A549 (cell line): ENCODE data around the gene ODAD3. TPM values are rescaled to one million over a fixed set of nuclear protein-coding genes. Genes with fewer than 3 reads are reported as not detected.

Experiments
- ATAC-seq, 2 experiments: fragments of 200-7000 bp in 1 of 2; fragments of >200 bp in 1 of 2; cut with Nextera tagmentation in 1 of 2; cut with Tn5 transposase in 1 of 2; 3 replicates each; pipeline versions ENCODE4 v1.8.0 to v1.9.1; 2018 to 2020; ENCODE audit warnings: mild to moderate bottlenecking in 1 of 2, moderate library complexity in 1 of 2
- CTCF ChIA-PET: fragments of 300-600 bp; sonication (Branson Sonifier 250); formaldehyde crosslinking; extraction: SDS; loops from one replicate; lab custom pipeline; 2021; ENCODE audit warnings: antibody characterized with exemption, inconsistent platforms; lab: Yijun Ruan, JAX
- POLR2A ChIA-PET: fragments of 350-600 bp; formaldehyde crosslinking; extraction: SDS; loops from one replicate; lab custom pipeline; 2021; ENCODE audit warnings: antibody characterized with exemption, inconsistent platforms; lab: Yijun Ruan, JAX
- DNase-seq, 2 experiments: peaks; one replicate each; pipeline versions ENCODE4 v3.0.0 to v3.0.0-alpha.2; 2011 to 2016; ENCODE audit warnings: low read depth in 1 of 2, low spot score in 1 of 2
- FAIRE-seq: peaks from 2 replicates; lab custom pipeline; 2011; peaks lifted over from hg19 to GRCh38; lab: Jason Lieb, UNC
- H3K27ac ChIP-seq, 2 experiments: fragments of >200 bp; sonication (Bioruptor Twin); formaldehyde crosslinking; 3 replicates each; pipeline ENCODE4 v1.5.1; 2016 to 2017
- H3K4me1 ChIP-seq: fragments of >200 bp; sonication (Bioruptor Twin); formaldehyde crosslinking; 3 replicates; pipeline ENCODE4 v1.6.1; 2016
- H3K4me2 ChIP-seq: fragments of >200 bp; sonication (Bioruptor Twin); formaldehyde crosslinking; 3 replicates; pipeline ENCODE4 v1.6.1; 2016
- H3K4me3 ChIP-seq: fragments of >200 bp; sonication (Bioruptor Twin); formaldehyde crosslinking; 3 replicates; pipeline ENCODE4 v1.5.1; 2016
- H3K9me3 ChIP-seq: fragments of >200 bp; sonication (Bioruptor Twin); formaldehyde crosslinking; 3 replicates; pipeline ENCODE4 v1.6.1; 2016
- ATOH8 ChIP-seq: fragments of 250-450 bp; sonication (Bioruptor Pico); IDR thresholded peaks from 2 replicates; pipeline ENCODE4 v1.5.0; 2020; ENCODE audit warnings: low read depth, mild to moderate bottlenecking, moderate library complexity
- BCL3 ChIP-seq: fragments of >200 bp; sonication (Bioruptor Twin); formaldehyde crosslinking; IDR thresholded peaks from 3 replicates; pipeline ENCODE4 v1.6.1; 2016
- BHLHE40 ChIP-seq: IDR thresholded peaks from 2 replicates; pipeline ENCODE4 v1.6.1; 2012; ENCODE audit warnings: low read depth, low read length, inconsistent platforms
- CBX2 ChIP-seq: fragments of 200-600 bp; sonication (generic); IDR thresholded peaks from 2 replicates; pipeline ENCODE4 v1.6.1; 2016; ENCODE audit warnings: low read depth, mild to moderate bottlenecking, borderline replicate concordance
- CHD2 ChIP-seq: fragments of 150-350 bp; IDR thresholded peaks from 2 replicates; pipeline ENCODE4 v1.6.1; 2014; ENCODE audit warnings: low read length; ENCODE audit not compliant: partially characterized antibody
- CHD4 ChIP-seq: fragments of 200-600 bp; sonication (generic); IDR thresholded peaks from 2 replicates; pipeline ENCODE4 v1.6.1; 2016; ENCODE audit warnings: antibody characterized with exemption, mild to moderate bottlenecking, borderline replicate concordance
- CTCF ChIP-seq: fragments of >200 bp; sonication (Bioruptor Twin); formaldehyde crosslinking; IDR thresholded peaks from 3 replicates; pipeline ENCODE4 v1.5.1; 2016
- EHF ChIP-seq: fragments of 250-450 bp; sonication (Bioruptor Pico); IDR thresholded peaks from 2 replicates; pipeline ENCODE4 v1.5.0; 2020; ENCODE audit warnings: mild to moderate bottlenecking
- EHMT2 ChIP-seq: fragments of 200-600 bp; sonication (generic); IDR thresholded peaks from 2 replicates; pipeline ENCODE4 v1.6.1; 2016; ENCODE audit warnings: antibody characterized with exemption, low read depth, mild to moderate bottlenecking, moderate library complexity
- EP300 ChIP-seq, 2 experiments: fragments of >200 bp; sonication (Bioruptor Twin); formaldehyde crosslinking; IDR thresholded peaks; 2 replicates in 1 of 2; 3 replicates in 1 of 2; pipeline ENCODE4 v1.6.1; 2016 to 2017
- GATA3 ChIP-seq: IDR thresholded peaks from 2 replicates; pipeline ENCODE4 v1.6.1; 2012; ENCODE audit warnings: borderline replicate concordance
- HDAC2 ChIP-seq: fragments of 200-600 bp; sonication (generic); IDR thresholded peaks from 2 replicates; pipeline ENCODE4 v1.6.1; 2016
- HES2 ChIP-seq: fragments of >200 bp; sonication (Bioruptor Twin); formaldehyde crosslinking; IDR thresholded peaks from 2 replicates; pipeline ENCODE4 v1.6.1; 2016
- HEYL ChIP-seq: fragments of 250-450 bp; sonication (Bioruptor Pico); IDR thresholded peaks from 2 replicates; pipeline ENCODE4 v1.8.0; 2021; ENCODE audit warnings: mild to moderate bottlenecking, moderate library complexity
- HMGXB4 ChIP-seq: fragments of 250-450 bp; sonication (Bioruptor Pico); IDR thresholded peaks from 2 replicates; pipeline ENCODE4 v1.5.0; 2021; ENCODE audit warnings: mild to moderate bottlenecking, moderate library complexity, borderline replicate concordance
- HOXB13 ChIP-seq: fragments of 250-450 bp; sonication (Bioruptor Pico); IDR thresholded peaks from 2 replicates; pipeline ENCODE4 v1.5.0; 2020; ENCODE audit warnings: low read depth, mild to moderate bottlenecking, moderate library complexity
- KDM1A ChIP-seq: fragments of 200-600 bp; sonication (generic); IDR thresholded peaks from 2 replicates; pipeline ENCODE4 v1.6.1; 2016; ENCODE audit warnings: low read depth, mild to moderate bottlenecking
- MAX ChIP-seq: IDR thresholded peaks from 2 replicates; pipeline ENCODE4 v1.6.1; 2012
- NFE2L2 ChIP-seq: fragments of 150-350 bp; conservative IDR thresholded peaks from 2 replicates; pipeline ENCODE4 v1.6.1; 2014; ENCODE audit warnings: low read length
- NPAS2 ChIP-seq: fragments of 250-450 bp; sonication (Bioruptor Pico); IDR thresholded peaks from 2 replicates; pipeline ENCODE4 v1.8.0; 2022; ENCODE audit warnings: mild to moderate bottlenecking, moderate library complexity, borderline replicate concordance
- PHF8 ChIP-seq: fragments of 200-600 bp; sonication (generic); IDR thresholded peaks from 2 replicates; pipeline ENCODE4 v1.6.1; 2016; ENCODE audit warnings: low read depth, mild to moderate bottlenecking, antibody characterized with exemption, moderate library complexity, borderline replicate concordance
- POLR2A ChIP-seq: IDR thresholded peaks from 2 replicates; pipeline ENCODE4 v1.6.1; 2012; ENCODE audit warnings: mild to moderate bottlenecking, low read length
- POLR2AphosphoS2 ChIP-seq: conservative IDR thresholded peaks from 2 replicates; pipeline ENCODE4 v1.6.1; 2012; ENCODE audit warnings: low read length, improper control_type of control experiment, inconsistent platforms
- RARB ChIP-seq: fragments of 250-450 bp; sonication (Bioruptor Pico); IDR thresholded peaks from 2 replicates; pipeline ENCODE4 v1.8.0; 2021; ENCODE audit warnings: mild to moderate bottlenecking, moderate library complexity
- RFX5 ChIP-seq: fragments of 450-650 bp; IDR thresholded peaks from 2 replicates; pipeline ENCODE4 v1.7.1; 2014; ENCODE audit warnings: antibody characterized with exemption, mild to moderate bottlenecking, moderate library complexity
- RNF2 ChIP-seq: fragments of 200-600 bp; sonication (generic); IDR thresholded peaks from 2 replicates; pipeline ENCODE4 v1.6.1; 2016; ENCODE audit warnings: low read depth, mild to moderate bottlenecking, antibody characterized with exemption, moderate library complexity, borderline replicate concordance
- SMC3 ChIP-seq: fragments of >200 bp; sonication (Bioruptor Twin); formaldehyde crosslinking; IDR thresholded peaks from 3 replicates; pipeline ENCODE4 v1.6.1; 2018; ENCODE audit warnings: inconsistent platforms
- TP53 ChIP-seq: fragments of 250-450 bp; sonication (Bioruptor Pico); IDR thresholded peaks from 2 replicates; pipeline ENCODE4 v1.5.0; 2021; ENCODE audit warnings: mild to moderate bottlenecking, moderate library complexity
- ZNF302 ChIP-seq: fragments of 250-450 bp; sonication (Bioruptor Pico); IDR thresholded peaks from 2 replicates; pipeline ENCODE4 v1.9.0; 2021; ENCODE audit warnings: inconsistent platforms, mild to moderate bottlenecking, moderate library complexity
- WGBS: methylation state at CpG from one replicate; pipeline ENCODE4 v1.1.6; 2017; ENCODE audit errors: missing lambda C conversion rate; 5-methylcytosine and 5-hydroxymethylcytosine counted together
- polyA plus RNA-seq, 4 experiments: library from polyadenylated mRNA; depleted of rRNA in 3 of 4; stranded (reverse); fragments of >200 nt; fragmentation: RNase III in 1 of 4; extraction: RNeasy Plus Mini Kit Qiagen cat#74134 plus additional on column Dnase treatment in 1 of 4; gene quantifications; 2 replicates in 3 of 4; 3 replicates in 1 of 4; pipeline ENCODE4 v1.2.3, GENCODE V29; 2011 to 2017

Gene ODAD3
- polyA plus RNA-seq, 2 of the 4 experiments (the other 2 are of a cell fraction), result 0.70 to 0.99 TPM

- Histone ChIP-seq H3K4me2 (no peak overlapping the region), H3K4me1 (no peaks in the 10 kb centered on the region), H3K9me3 (peaks cover 3% of the 10 kb centered on the region; the same call in 1 of the 3 replicates), H3K27ac (no peak overlapping the region), H3K4me3 (no peak overlapping the region)
- 39% methylated on average over 4 of the region's 4 CpGs for WGBS
- DNase-seq (peak in 1 of 2 experiments; percentile 13), ATAC-seq (no peak), FAIRE-seq (no peak)
- TF ChIP-seq BHLHE40 (no peak), HOXB13 (no peak), HDAC2 (no peak), POLR2A (no peak), HES2 (no peak), RARB (CRISPR knock-in tag) (no peak), CHD4 (no peak), HMGXB4 (CRISPR knock-in tag) (no peak), CHD2 (no peak), NPAS2 (CRISPR knock-in tag) (no peak), CBX2 (no peak), SMC3 (no peak), ATOH8 (no peak), ZNF302 (CRISPR knock-in tag) (no peak), EHF (CRISPR knock-in tag) (no peak), RNF2 (no peak)
- POLR2A ChIA-PET, result no interaction called here
- CTCF ChIA-PET, result interaction anchor here (0.6 to 2.1 kb wide), 8 partner anchors 8 to 809 kb away, joined by 3 to 7 read pairs (median 3); partner anchors contain the start of gene ODAD3
Observed at GRCh38 chr19:11390933-11391680, 43.8 kb downstream of the ODAD3 start.

- DNase-seq (no peak), ATAC-seq (no peak), FAIRE-seq (no peak)
- no peak overlapping the region for H3K4me3 ChIP-seq
- peaks cover 3% of the 10 kb centered on the region; the same call in 1 of the 3 replicates for H3K9me3 ChIP-seq
- WGBS, result 37% methylated on average over 2 of the region's 2 CpGs
- no peak overlapping the region for H3K4me2 ChIP-seq
- H3K27ac ChIP-seq, result no peak overlapping the region
- no peaks in the 10 kb centered on the region for H3K4me1 ChIP-seq
- ChIA-PET POLR2A (no interaction called here), CTCF (interaction anchor here (0.7 to 2.1 kb wide), 4 partner anchors 7 to 56 kb away, joined by 3 to 7 read pairs (median 4); no protein-coding TSS in a partner anchor)
- no peak for TF ChIP-seq BCL3
- no peak for TF ChIP-seq MAX
- no peak for TF ChIP-seq POLR2AphosphoS2
- no peak for TF ChIP-seq KDM1A
- TF ChIP-seq ATOH8, result no peak
- no peak for TF ChIP-seq HDAC2
- TF ChIP-seq GATA3, result no peak
- no peak for TF ChIP-seq CTCF
- no peak for TF ChIP-seq HOXB13
- TF ChIP-seq EHMT2, result no peak
- no peak for TF ChIP-seq TP53
- no peak for TF ChIP-seq NFE2L2
- TF ChIP-seq PHF8, result no peak
- no peak for TF ChIP-seq CHD2
- no peak for TF ChIP-seq HEYL
- no peak for TF ChIP-seq EP300 (IDR thresholded peaks at IDR 0.05)
- TF ChIP-seq RFX5, result no peak
Observed at GRCh38 chr19:11390359-11390758, 44.6 kb downstream of the ODAD3 start.
